WTC11 (cell line): ENCODE data around the gene GPATCH2L. TPM values are rescaled to one million over a fixed set of nuclear protein-coding genes. Genes with fewer than 3 reads are reported as not detected.

Source experiments
- AR ChIP-seq: fragments of 250-450 bp; sonication (Bioruptor Pico); IDR thresholded peaks from 2 replicates; pipeline ENCODE4 v1.9.0; 2021; ENCODE audit warnings: mild to moderate bottlenecking
- CDX4 ChIP-seq: fragments of 250-450 bp; sonication (Bioruptor Pico); IDR thresholded peaks from 2 replicates; pipeline ENCODE4 v1.9.0; 2021; ENCODE audit warnings: moderate library complexity, mild to moderate bottlenecking, inconsistent platforms, borderline replicate concordance
- FOXP4 ChIP-seq: sonication (generic); formaldehyde crosslinking; IDR thresholded peaks from 2 replicates; pipeline ENCODE4 v1.8.0; 2022; ENCODE audit warnings: mild to moderate bottlenecking, missing genetic modification reagents
- GABPB1 ChIP-seq: sonication (generic); formaldehyde crosslinking; IDR thresholded peaks from 2 replicates; pipeline ENCODE4 v1.8.1; 2023; ENCODE audit warnings: mild to moderate bottlenecking, missing genetic modification reagents
- MYBL2 ChIP-seq: sonication (generic); formaldehyde crosslinking; IDR thresholded peaks from 2 replicates; pipeline ENCODE4 v1.8.1; 2023; ENCODE audit warnings: mild to moderate bottlenecking, moderate library complexity, missing genetic modification reagents
- TEAD1 ChIP-seq: sonication (generic); formaldehyde crosslinking; IDR thresholded peaks from 2 replicates; pipeline ENCODE4 v1.8.0; 2022; ENCODE audit warnings: mild to moderate bottlenecking, missing genetic modification reagents
- ZNF121 ChIP-seq: sonication (generic); formaldehyde crosslinking; IDR thresholded peaks from 2 replicates; pipeline ENCODE4 v1.8.0; 2023; ENCODE audit warnings: missing genetic modification reagents
- ZNF138 ChIP-seq: sonication (generic); formaldehyde crosslinking; conservative IDR thresholded peaks from 2 replicates; pipeline ENCODE4 v1.8.1; 2022; ENCODE audit warnings: mild to moderate bottlenecking, moderate library complexity, missing genetic modification reagents
- ZNF219 ChIP-seq: sonication (generic); formaldehyde crosslinking; IDR thresholded peaks from 2 replicates; pipeline ENCODE4 v1.8.0; 2023; ENCODE audit warnings: missing genetic modification reagents, mild to moderate bottlenecking, borderline replicate concordance
- ZNF263 ChIP-seq: sonication (generic); formaldehyde crosslinking; IDR thresholded peaks from 2 replicates; pipeline ENCODE4 v1.8.1; 2022; ENCODE audit warnings: low read depth, mild to moderate bottlenecking, moderate library complexity, missing genetic modification reagents
- ZNF281 ChIP-seq: sonication (generic); formaldehyde crosslinking; IDR thresholded peaks from 2 replicates; pipeline ENCODE4 v1.8.0; 2023; ENCODE audit warnings: mild to moderate bottlenecking, missing genetic modification reagents
- ZNF317 ChIP-seq: sonication (generic); formaldehyde crosslinking; IDR thresholded peaks from 2 replicates; pipeline ENCODE4 v1.8.1; 2023; ENCODE audit warnings: low read depth, mild to moderate bottlenecking, moderate library complexity, missing genetic modification reagents, borderline replicate concordance
- total RNA-seq: library from RNA; stranded (reverse); gene quantifications from 3 replicates; pipeline ENCODE4 v1.2.3, GENCODE V29; 2021
- TF ChIP-seq, protein P1 (sequence below): sonication (generic); formaldehyde crosslinking; IDR thresholded peaks from 2 replicates; pipeline ENCODE4 v1.8.0; 2023; ENCODE audit warnings: missing genetic modification reagents, mild to moderate bottlenecking, borderline replicate concordance
- TF ChIP-seq, protein P2 (sequence below): fragments of 200-600 bp; IDR thresholded peaks from 2 replicates; pipeline ENCODE4 v1.8.0; 2022; ENCODE audit warnings: antibody characterized with exemption
- TF ChIP-seq, protein P3 (sequence below): sonication (generic); formaldehyde crosslinking; conservative IDR thresholded peaks from 2 replicates; pipeline ENCODE4 v1.8.1; 2023; ENCODE audit warnings: mild to moderate bottlenecking, low read depth, missing genetic modification reagents, moderate library complexity
- TF ChIP-seq, protein P4 (sequence below): fragments of 250-450 bp; sonication (Bioruptor Pico); IDR thresholded peaks from 2 replicates; pipeline ENCODE4 v1.9.0; 2021; ENCODE audit warnings: mild to moderate bottlenecking
- TF ChIP-seq, protein P5 (sequence below): sonication (generic); formaldehyde crosslinking; IDR thresholded peaks from 2 replicates; pipeline ENCODE4 v1.8.1; 2023; ENCODE audit warnings: mild to moderate bottlenecking, missing genetic modification reagents, moderate library complexity

Gene GPATCH2L
- total RNA-seq, 1 experiment from 2014 or later = 67.2 TPM

- TF ChIP-seq ZNF281 (CRISPR knock-in tag) = no peak
- peak; percentile 77 for TF ChIP-seq GABPB1 (CRISPR knock-in tag)
- TF ChIP-seq FOXP4 (CRISPR knock-in tag) = no peak
- 0 out of 2 replicates have a peak, but pooled peaks have one; percentile 76 for TF ChIP-seq MYBL2 (CRISPR knock-in tag)
- TF ChIP-seq, protein P1, sequence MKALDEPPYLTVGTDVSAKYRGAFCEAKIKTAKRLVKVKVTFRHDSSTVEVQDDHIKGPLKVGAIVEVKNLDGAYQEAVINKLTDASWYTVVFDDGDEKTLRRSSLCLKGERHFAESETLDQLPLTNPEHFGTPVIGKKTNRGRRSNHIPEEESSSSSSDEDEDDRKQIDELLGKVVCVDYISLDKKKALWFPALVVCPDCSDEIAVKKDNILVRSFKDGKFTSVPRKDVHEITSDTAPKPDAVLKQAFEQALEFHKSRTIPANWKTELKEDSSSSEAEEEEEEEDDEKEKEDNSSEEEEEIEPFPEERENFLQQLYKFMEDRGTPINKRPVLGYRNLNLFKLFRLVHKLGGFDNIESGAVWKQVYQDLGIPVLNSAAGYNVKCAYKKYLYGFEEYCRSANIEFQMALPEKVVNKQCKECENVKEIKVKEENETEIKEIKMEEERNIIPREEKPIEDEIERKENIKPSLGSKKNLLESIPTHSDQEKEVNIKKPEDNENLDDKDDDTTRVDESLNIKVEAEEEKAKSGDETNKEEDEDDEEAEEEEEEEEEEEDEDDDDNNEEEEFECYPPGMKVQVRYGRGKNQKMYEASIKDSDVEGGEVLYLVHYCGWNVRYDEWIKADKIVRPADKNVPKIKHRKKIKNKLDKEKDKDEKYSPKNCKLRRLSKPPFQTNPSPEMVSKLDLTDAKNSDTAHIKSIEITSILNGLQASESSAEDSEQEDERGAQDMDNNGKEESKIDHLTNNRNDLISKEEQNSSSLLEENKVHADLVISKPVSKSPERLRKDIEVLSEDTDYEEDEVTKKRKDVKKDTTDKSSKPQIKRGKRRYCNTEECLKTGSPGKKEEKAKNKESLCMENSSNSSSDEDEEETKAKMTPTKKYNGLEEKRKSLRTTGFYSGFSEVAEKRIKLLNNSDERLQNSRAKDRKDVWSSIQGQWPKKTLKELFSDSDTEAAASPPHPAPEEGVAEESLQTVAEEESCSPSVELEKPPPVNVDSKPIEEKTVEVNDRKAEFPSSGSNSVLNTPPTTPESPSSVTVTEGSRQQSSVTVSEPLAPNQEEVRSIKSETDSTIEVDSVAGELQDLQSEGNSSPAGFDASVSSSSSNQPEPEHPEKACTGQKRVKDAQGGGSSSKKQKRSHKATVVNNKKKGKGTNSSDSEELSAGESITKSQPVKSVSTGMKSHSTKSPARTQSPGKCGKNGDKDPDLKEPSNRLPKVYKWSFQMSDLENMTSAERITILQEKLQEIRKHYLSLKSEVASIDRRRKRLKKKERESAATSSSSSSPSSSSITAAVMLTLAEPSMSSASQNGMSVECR = peak; percentile 50; the same call in 1 of the 2 replicates
- no peak for TF ChIP-seq AR
- no peak for TF ChIP-seq CDX4 (CRISPR knock-in tag)
- no peak for TF ChIP-seq ZNF121
- TF ChIP-seq TEAD1 (CRISPR knock-in tag) = peak; percentile 54; the same call in 1 of the 2 replicates
- peak; percentile 69 for TF ChIP-seq ZNF317 (CRISPR knock-in tag)
- TF ChIP-seq, protein P2, sequence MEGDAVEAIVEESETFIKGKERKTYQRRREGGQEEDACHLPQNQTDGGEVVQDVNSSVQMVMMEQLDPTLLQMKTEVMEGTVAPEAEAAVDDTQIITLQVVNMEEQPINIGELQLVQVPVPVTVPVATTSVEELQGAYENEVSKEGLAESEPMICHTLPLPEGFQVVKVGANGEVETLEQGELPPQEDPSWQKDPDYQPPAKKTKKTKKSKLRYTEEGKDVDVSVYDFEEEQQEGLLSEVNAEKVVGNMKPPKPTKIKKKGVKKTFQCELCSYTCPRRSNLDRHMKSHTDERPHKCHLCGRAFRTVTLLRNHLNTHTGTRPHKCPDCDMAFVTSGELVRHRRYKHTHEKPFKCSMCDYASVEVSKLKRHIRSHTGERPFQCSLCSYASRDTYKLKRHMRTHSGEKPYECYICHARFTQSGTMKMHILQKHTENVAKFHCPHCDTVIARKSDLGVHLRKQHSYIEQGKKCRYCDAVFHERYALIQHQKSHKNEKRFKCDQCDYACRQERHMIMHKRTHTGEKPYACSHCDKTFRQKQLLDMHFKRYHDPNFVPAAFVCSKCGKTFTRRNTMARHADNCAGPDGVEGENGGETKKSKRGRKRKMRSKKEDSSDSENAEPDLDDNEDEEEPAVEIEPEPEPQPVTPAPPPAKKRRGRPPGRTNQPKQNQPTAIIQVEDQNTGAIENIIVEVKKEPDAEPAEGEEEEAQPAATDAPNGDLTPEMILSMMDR = no peak
- TF ChIP-seq ZNF263 (CRISPR knock-in tag) = no peak
- TF ChIP-seq, protein P3, sequence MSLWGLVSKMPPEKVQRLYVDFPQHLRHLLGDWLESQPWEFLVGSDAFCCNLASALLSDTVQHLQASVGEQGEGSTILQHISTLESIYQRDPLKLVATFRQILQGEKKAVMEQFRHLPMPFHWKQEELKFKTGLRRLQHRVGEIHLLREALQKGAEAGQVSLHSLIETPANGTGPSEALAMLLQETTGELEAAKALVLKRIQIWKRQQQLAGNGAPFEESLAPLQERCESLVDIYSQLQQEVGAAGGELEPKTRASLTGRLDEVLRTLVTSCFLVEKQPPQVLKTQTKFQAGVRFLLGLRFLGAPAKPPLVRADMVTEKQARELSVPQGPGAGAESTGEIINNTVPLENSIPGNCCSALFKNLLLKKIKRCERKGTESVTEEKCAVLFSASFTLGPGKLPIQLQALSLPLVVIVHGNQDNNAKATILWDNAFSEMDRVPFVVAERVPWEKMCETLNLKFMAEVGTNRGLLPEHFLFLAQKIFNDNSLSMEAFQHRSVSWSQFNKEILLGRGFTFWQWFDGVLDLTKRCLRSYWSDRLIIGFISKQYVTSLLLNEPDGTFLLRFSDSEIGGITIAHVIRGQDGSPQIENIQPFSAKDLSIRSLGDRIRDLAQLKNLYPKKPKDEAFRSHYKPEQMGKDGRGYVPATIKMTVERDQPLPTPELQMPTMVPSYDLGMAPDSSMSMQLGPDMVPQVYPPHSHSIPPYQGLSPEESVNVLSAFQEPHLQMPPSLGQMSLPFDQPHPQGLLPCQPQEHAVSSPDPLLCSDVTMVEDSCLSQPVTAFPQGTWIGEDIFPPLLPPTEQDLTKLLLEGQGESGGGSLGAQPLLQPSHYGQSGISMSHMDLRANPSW (CRISPR knock-in tag) = no peak
- TF ChIP-seq, protein P4, sequence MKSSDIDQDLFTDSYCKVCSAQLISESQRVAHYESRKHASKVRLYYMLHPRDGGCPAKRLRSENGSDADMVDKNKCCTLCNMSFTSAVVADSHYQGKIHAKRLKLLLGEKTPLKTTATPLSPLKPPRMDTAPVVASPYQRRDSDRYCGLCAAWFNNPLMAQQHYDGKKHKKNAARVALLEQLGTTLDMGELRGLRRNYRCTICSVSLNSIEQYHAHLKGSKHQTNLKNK (CRISPR knock-in tag) = no peak
- TF ChIP-seq ZNF219 = no peak
- TF ChIP-seq ZNF138 (CRISPR knock-in tag) = no peak
- TF ChIP-seq, protein P5, sequence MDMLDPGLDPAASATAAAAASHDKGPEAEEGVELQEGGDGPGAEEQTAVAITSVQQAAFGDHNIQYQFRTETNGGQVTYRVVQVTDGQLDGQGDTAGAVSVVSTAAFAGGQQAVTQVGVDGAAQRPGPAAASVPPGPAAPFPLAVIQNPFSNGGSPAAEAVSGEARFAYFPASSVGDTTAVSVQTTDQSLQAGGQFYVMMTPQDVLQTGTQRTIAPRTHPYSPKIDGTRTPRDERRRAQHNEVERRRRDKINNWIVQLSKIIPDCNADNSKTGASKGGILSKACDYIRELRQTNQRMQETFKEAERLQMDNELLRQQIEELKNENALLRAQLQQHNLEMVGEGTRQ (CRISPR knock-in tag) = peak; percentile 60; the same call in 1 of the 2 replicates
Observed at GRCh38 chr14:76151398-76152332, at the start of gene GPATCH2L (continued).
